Measurements from ENCODE around the gene FGF14. TPM values are rescaled to one million over a fixed set of nuclear protein-coding genes. Genes with fewer than 3 reads are reported as not detected.

The FGF14 gene
- total and polyA plus RNA-seq, 2 of the 4 experiments (the other 2 are of a cell fraction): under 0.01 TPM; not detected in 1

- no peaks in the 10 kb centered on the region for H3K79me1 ChIP-seq (ENCODE audit: low read depth in 1 of 2, low read length in 2 of 2)
- H3K9me1 ChIP-seq (ENCODE audit: insufficient read depth, low read length): no peaks in the 10 kb centered on the region
- no peak overlapping the region for H3K23ac ChIP-seq (ENCODE audit: low read depth, low read length)
- no peak overlapping the region for H3K14ac ChIP-seq (replicated peaks; ENCODE audit: low read depth, low read length)
- H2BK120ac ChIP-seq (ENCODE audit: low read depth, low read length): no peak overlapping the region
- BruUV-seq (replicated peaks): no TSS peak
- no peak overlapping the region for H3K4me3 ChIP-seq (ENCODE audit: insufficient read depth, low read depth, low read length)
- H4K20me1 ChIP-seq (ENCODE audit: insufficient read depth, low read length): no peaks in the 10 kb centered on the region
- H2BK20ac ChIP-seq (ENCODE audit: low read depth, low read length): no peak overlapping the region
- H3K27ac ChIP-seq (ENCODE audit: insufficient read depth, low read length): no peak overlapping the region
- no peak overlapping the region for H2AFZ ChIP-seq (replicated peaks; ENCODE audit: low read length, poor library complexity)
- H3K36me3 ChIP-seq (ENCODE audit: control insufficient read depth, insufficient read depth, low read length): no peaks in the 10 kb centered on the region
- no peak overlapping the region for H2AK5ac ChIP-seq (ENCODE audit: low read depth, low read length)
- dilution Hi-C loops (cut with HindIII; ENCODE audit: low sequenced_read_pairs, unreplicated experiment) (no loop called here), intact Hi-C loops (cut with micrococcal nuclease) (no loop called here), in situ Hi-C loops (cut with MboI; ENCODE audit: low sequenced_read_pairs) (no loop called here)
- no peaks in the 10 kb centered on the region for H3K9me3 ChIP-seq (ENCODE audit: control insufficient read depth, insufficient read depth, low read length)
- ATAC-seq (ENCODE audit: low read depth) (no peak), DNase-seq (peak; percentile 1)
- ChIA-PET POLR2A (ENCODE audit: unreplicated experiment) (no interaction called here), CTCF (no interaction called here)
- no peaks in the 10 kb centered on the region for H3K27me3 ChIP-seq (ENCODE audit: control insufficient read depth, insufficient read depth, low read length)
- H3K4ac ChIP-seq (ENCODE audit: low read depth, low read length): no peak overlapping the region
- no peak overlapping the region for H2AK9ac ChIP-seq (replicated peaks; ENCODE audit: low read depth, low read length, poor library complexity)
- WGBS, 2 experiments (ENCODE audit: extremely low coverage in 2 of 2, insufficient read length in 1 of 2): no CpG with 5 or more reads among the region's 2 CpGs
- no peak overlapping the region for H3K9ac ChIP-seq (ENCODE audit: low read depth, low read length)
- H3K56ac ChIP-seq (ENCODE audit: extremely low read depth, insufficient read depth, low read length): no peak overlapping the region
- no peaks in the 10 kb centered on the region for H3K4me1 ChIP-seq (ENCODE audit: control insufficient read depth, insufficient read depth, low read length)
- H3K4me2 ChIP-seq (ENCODE audit: low read depth, low read length): no peak overlapping the region
- no peak overlapping the region for H2BK15ac ChIP-seq (ENCODE audit: low read depth, low read length)
- no peak overlapping the region for H4K8ac ChIP-seq (ENCODE audit: low read depth in 2 of 2, low read length in 2 of 2)
- no peak overlapping the region for H2BK5ac ChIP-seq (ENCODE audit: low read depth, low read length, poor library complexity, severe bottlenecking)
- H4K5ac ChIP-seq (ENCODE audit: low read depth, low read length): no peak overlapping the region
- H3K18ac ChIP-seq (ENCODE audit: low read depth, low read length): no peak overlapping the region
- no peak for TF ChIP-seq FOS (IDR thresholded peaks at IDR 0.05; ENCODE audit: low read depth, low read length)
- no peak for TF ChIP-seq RFX5 (IDR thresholded peaks at IDR 0.05; ENCODE audit: low read depth, low read length)
- TF ChIP-seq POLR2A (IDR thresholded peaks at IDR 0.05; ENCODE audit: low read depth, low read length): no peak
- no peak for TF ChIP-seq BHLHE40 (IDR thresholded peaks at IDR 0.05; ENCODE audit: low read depth, low read length)
- no peak for TF ChIP-seq CEBPB (IDR thresholded peaks at IDR 0.05; ENCODE audit: low read depth, low read length)
- TF ChIP-seq MAFK (IDR thresholded peaks at IDR 0.05; ENCODE audit: low read depth, low read length): no peak
- TF ChIP-seq NFE2L2 (IDR thresholded peaks at IDR 0.05; ENCODE audit: low read depth, low read length): no peak
- no peak for TF ChIP-seq MXI1 (IDR thresholded peaks at IDR 0.05; ENCODE audit: borderline replicate concordance, low read depth, low read length)
- no peak for TF ChIP-seq RAD21 (IDR thresholded peaks at IDR 0.05; ENCODE audit: low read length)
- no peak for TF ChIP-seq CTCF (conservative IDR thresholded peaks at IDR 0.05; ENCODE audit: low read depth, low read length)
- no peak for TF ChIP-seq CHD1 (IDR thresholded peaks at IDR 0.05; ENCODE audit: low read depth, low read length)
- no peak for TF ChIP-seq RCOR1 (IDR thresholded peaks at IDR 0.05; ENCODE audit: insufficient replicate concordance, low read length)
- no peak for TF ChIP-seq USF2 (IDR thresholded peaks at IDR 0.05; ENCODE audit: low read depth, low read length)
- TF ChIP-seq ELK1 (IDR thresholded peaks at IDR 0.05; ENCODE audit: borderline replicate concordance, low read depth, low read length): no peak
- TF ChIP-seq MAZ (IDR thresholded peaks at IDR 0.05; ENCODE audit: borderline replicate concordance, low read depth, low read length): no peak
- no peak for TF ChIP-seq SMC3 (IDR thresholded peaks at IDR 0.05; ENCODE audit: low read depth, low read length)
- no peak overlapping the region for H4K91ac ChIP-seq (ENCODE audit: insufficient read depth, low read depth, low read length)
These were observed 167.2 kb downstream of the FGF14 start for GRCh38 chr13:102234618-102235017.

Data from IMR-90 (cell line).